ENCODE data around the gene SPINK8.
"Not testable (repeated sequence)": the region's sequence is repeated elsewhere in the genome, so short reads cannot be mapped to it uniquely, and the experiment has no call there.

The SPINK8 gene

GRCh38 chr3:48276911-48277641 is 56.4 kb downstream of the SPINK8 start:
- DNase-seq (ENCODE audit: low read depth), result no peak

- DNase-seq (ENCODE audit: low read depth), result no peak
Observed at GRCh38 chr3:48275287-48276027, 58.0 kb downstream of the SPINK8 start.

GRCh38 chr3:48274452-48274851 is 59.0 kb downstream of the SPINK8 start:
- DNase-seq (ENCODE audit: low read depth), result no peak

- peak; percentile 42 for DNase-seq (ENCODE audit: low read depth)
Observed at GRCh38 chr3:48273594-48274211, 59.8 kb downstream of the SPINK8 start.

- no peak for DNase-seq (ENCODE audit: low read depth)
Observed at GRCh38 chr3:48271763-48272498, 61.5 kb downstream of the SPINK8 start.

- DNase-seq (ENCODE audit: low read depth), result not testable (repeated sequence)
Observed at GRCh38 chr3:48271223-48271622, 62.2 kb downstream of the SPINK8 start.

- no peak for DNase-seq (ENCODE audit: low read depth)
Observed at GRCh38 chr3:48270306-48270705, 63.2 kb downstream of the SPINK8 start.

GRCh38 chr3:48269592-48269991 is 63.9 kb downstream of the SPINK8 start:
- DNase-seq (ENCODE audit: low read depth), result no peak

- no peak for DNase-seq (ENCODE audit: low read depth)
Observed at GRCh38 chr3:48268936-48269561, 64.4 kb downstream of the SPINK8 start.

GRCh38 chr3:48268381-48268935 is 65.0 kb downstream of the SPINK8 start:
- peak; percentile 62 for DNase-seq (ENCODE audit: low read depth)

- DNase-seq (ENCODE audit: low read depth), result no peak
Observed at GRCh38 chr3:48267782-48268181, 65.7 kb downstream of the SPINK8 start.

GRCh38 chr3:48258530-48258929 is 74.9 kb downstream of the SPINK8 start:
- DNase-seq (ENCODE audit: low read depth), result no peak
